ENCODE data around the gene ADCY7. TPM values are rescaled to one million over a fixed set of nuclear protein-coding genes. Genes with fewer than 3 reads are reported as not detected.

ADCY7 gene
- total and polyA plus RNA-seq, 5 experiments from 2014 or later: 60.1 to 135 (median 72.8) TPM

GRCh38 chr16:50276801-50277555, 10.6 kb downstream of the ADCY7 start:
- no peaks in the 10 kb centered on the region for H3K9me3 Mint-ChIP-seq
- H3K27me3 Mint-ChIP-seq: no peaks in the 10 kb centered on the region
- peaks cover 54 to 100% (median 94%) of the 10 kb centered on the region in 4 donors for H3K4me1 Mint-ChIP-seq
- H3K4me3 Mint-ChIP-seq: peak overlapping the region in 9 of 10 donors; percentile 56 to 90 (median 82)
- DNase-seq (no peak), ATAC-seq (no peak)
- H3K27ac Mint-ChIP-seq: peak overlapping the region; percentile 86 to 99 (median 92)
- POLR2A ChIA-PET: interaction anchor here (0.6 to 14.9 kb wide), 3 partner anchors 8 to 312 kb away, joined by 3 to 238 read pairs (median 7); partner anchors contain the start of gene ADCY7
- H3K36me3 Mint-ChIP-seq: peaks cover 0 to 6% (median 0%) of the 10 kb centered on the region in 3 donors

GRCh38 chr16:50278251-50278650, 11.9 kb downstream of the ADCY7 start:
- H3K4me3 Mint-ChIP-seq: peak overlapping the region; percentile 56 to 86 (median 78)
- H3K27me3 Mint-ChIP-seq: no peaks in the 10 kb centered on the region
- no peaks in the 10 kb centered on the region for H3K9me3 Mint-ChIP-seq
- peaks cover 49 to 100% (median 94%) of the 10 kb centered on the region in 4 donors for H3K4me1 Mint-ChIP-seq
- ATAC-seq (no peak), DNase-seq (no peak)
- peaks cover 0 to 6% (median 0%) of the 10 kb centered on the region in 3 donors for H3K36me3 Mint-ChIP-seq
- peak overlapping the region; percentile 86 to 99 (median 92) for H3K27ac Mint-ChIP-seq
- POLR2A ChIA-PET: interaction anchor here (1.1 to 14.9 kb wide), 4 partner anchors 9 to 37 kb away, joined by 3 to 238 read pairs (median 6); partner anchors contain the start of gene ADCY7

GRCh38 chr16:50279504-50279865, 13.1 kb downstream of the ADCY7 start:
- Mint-ChIP-seq H3K27ac (peak overlapping the region in 9 of 10 donors; percentile 35 to 99 (median 87)), H3K9me3 (no peaks in the 10 kb centered on the region), H3K36me3 (peaks cover 0 to 6% (median 0%) of the 10 kb centered on the region in 3 donors), H3K4me1 (peaks cover 48 to 100% (median 94%) of the 10 kb centered on the region in 4 donors), H3K4me3 (peak overlapping the region; percentile 15 to 86 (median 60)), H3K27me3 (no peaks in the 10 kb centered on the region)
- DNase-seq (no peak), ATAC-seq (no peak)
- POLR2A ChIA-PET: interaction anchor here (1.2 to 14.9 kb wide), 3 partner anchors 11 to 20 kb away, joined by 3 to 238 read pairs (median 3); partner anchors contain the start of gene ADCY7

- DNase-seq: no peak
- H3K27me3 Mint-ChIP-seq: no peaks in the 10 kb centered on the region
- H3K36me3 Mint-ChIP-seq: peaks cover 0 to 9% (median 3%) of the 10 kb centered on the region in 3 donors
Observed at GRCh38 chr16:50280932-50281331, 14.6 kb downstream of the ADCY7 start.

GRCh38 chr16:50281391-50282009, 15.1 kb downstream of the ADCY7 start:
- ATAC-seq (no peak), DNase-seq (no peak)
- Mint-ChIP-seq H3K9me3 (no peaks in the 10 kb centered on the region), H3K36me3 (peaks cover 0 to 13% (median 7%) of the 10 kb centered on the region in 3 donors), H3K27me3 (no peaks in the 10 kb centered on the region), H3K27ac (peak overlapping the region; percentile 57 to 97 (median 88)), H3K4me3 (peak overlapping the region; percentile 62 to 88 (median 78)), H3K4me1 (peaks cover 54 to 99% (median 95%) of the 10 kb centered on the region in 4 donors)
- POLR2A ChIA-PET: interaction anchor here (0.8 to 14.9 kb wide), 4 partner anchors 11 to 33 kb away, joined by 3 to 238 read pairs (median 6); partner anchors contain the start of gene ADCY7

More at GRCh38 chr16:50280932-50281331, 14.6 kb downstream of the ADCY7 start:
- peaks cover 52 to 100% (median 95%) of the 10 kb centered on the region in 4 donors for H3K4me1 Mint-ChIP-seq
- peak overlapping the region in 7 of 10 donors; percentile 11 to 99 (median 90) for H3K27ac Mint-ChIP-seq
- peak overlapping the region in 9 of 10 donors; percentile 30 to 86 (median 78) for H3K4me3 Mint-ChIP-seq
- POLR2A ChIA-PET: interaction anchor here (0.8 to 14.9 kb wide), 2 partner anchors 12 kb away, joined by 3 to 238 read pairs; partner anchors contain the start of gene ADCY7
- no peaks in the 10 kb centered on the region for H3K9me3 Mint-ChIP-seq
- no peak for ATAC-seq

- peak overlapping the region; percentile 66 to 97 (median 90) for H3K27ac Mint-ChIP-seq
- H3K36me3 Mint-ChIP-seq: peaks cover 0 to 19% (median 11%) of the 10 kb centered on the region in 3 donors
- peak in 9 of 10 donors; percentile 33 to 73 (median 52) for DNase-seq
- no peaks in the 10 kb centered on the region for H3K27me3 Mint-ChIP-seq
- POLR2A ChIA-PET: interaction anchor here (0.7 to 14.9 kb wide), 5 partner anchors 9 to 130 kb away, joined by 3 to 238 read pairs (median 4); partner anchors contain the start of gene ADCY7
- peak; percentile 58 to 76 for ATAC-seq
- peaks cover 55 to 99% (median 94%) of the 10 kb centered on the region in 4 donors for H3K4me1 Mint-ChIP-seq
- peak overlapping the region; percentile 62 to 88 (median 78) for H3K4me3 Mint-ChIP-seq
- no peaks in the 10 kb centered on the region for H3K9me3 Mint-ChIP-seq
Observed at GRCh38 chr16:50282010-50282538, 15.7 kb downstream of the ADCY7 start.

GRCh38 chr16:50282955-50283631, 16.7 kb downstream of the ADCY7 start:
- Mint-ChIP-seq H3K27ac (peak overlapping the region; percentile 53 to 97 (median 90)), H3K4me3 (peak overlapping the region; percentile 51 to 85 (median 76)), H3K4me1 (peaks cover 49 to 94% (median 87%) of the 10 kb centered on the region in 4 donors), H3K9me3 (no peaks in the 10 kb centered on the region), H3K36me3 (peaks cover 0 to 26% (median 15%) of the 10 kb centered on the region in 3 donors), H3K27me3 (no peaks in the 10 kb centered on the region)
- no peak for DNase-seq
- POLR2A ChIA-PET: interaction anchor here (0.7 to 14.9 kb wide), 5 partner anchors 8 to 32 kb away, joined by 3 to 238 read pairs (median 4); partner anchors contain the start of gene ADCY7
- no peak for ATAC-seq

GRCh38 chr16:50284131-50284911, 18.0 kb downstream of the ADCY7 start:
- no peaks in the 10 kb centered on the region for H3K27me3 Mint-ChIP-seq
- ATAC-seq (peak; percentile 42 to 43), DNase-seq (peak in 3 of 10 donors; percentile 33 to 40 (median 38))
- peaks cover 0 to 38% (median 15%) of the 10 kb centered on the region in 3 donors for H3K36me3 Mint-ChIP-seq
- H3K9me3 Mint-ChIP-seq: no peaks in the 10 kb centered on the region
- POLR2A ChIA-PET: interaction anchor here (1.7 to 14.9 kb wide), 2 partner anchors 13 to 15 kb away, joined by 6 to 238 read pairs; partner anchors contain the start of gene ADCY7
- peak overlapping the region; percentile 59 to 97 (median 90) for H3K27ac Mint-ChIP-seq
- peak overlapping the region; percentile 52 to 85 (median 72) for H3K4me3 Mint-ChIP-seq
- H3K4me1 Mint-ChIP-seq: peaks cover 44 to 90% (median 86%) of the 10 kb centered on the region in 4 donors

GRCh38 chr16:50285406-50286003, 19.2 kb downstream of the ADCY7 start:
- ATAC-seq (no peak), DNase-seq (no peak)
- Mint-ChIP-seq H3K36me3 (peaks cover 0 to 44% (median 15%) of the 10 kb centered on the region in 3 donors), H3K27me3 (no peaks in the 10 kb centered on the region), H3K4me1 (peaks cover 36 to 85% (median 74%) of the 10 kb centered on the region in 4 donors), H3K9me3 (no peaks in the 10 kb centered on the region), H3K27ac (peak overlapping the region; percentile 58 to 97 (median 86)), H3K4me3 (peak overlapping the region in 8 of 10 donors; percentile 3 to 85 (median 62))
- POLR2A ChIA-PET: interaction anchor here (0.6 to 14.9 kb wide), 3 partner anchors 12 to 219 kb away, joined by 6 to 238 read pairs (median 10); partner anchors contain the start of gene ADCY7

GRCh38 chr16:50286681-50287080, 20.3 kb downstream of the ADCY7 start:
- H3K36me3 Mint-ChIP-seq: peaks cover 0 to 49% (median 15%) of the 10 kb centered on the region in 3 donors
- POLR2A ChIA-PET: interaction anchor here (14.9 kb wide), 1 partner anchor 18 kb away, joined by 238 read pairs; the partner anchor contains the start of gene ADCY7
- DNase-seq (no peak), ATAC-seq (no peak)
- no peaks in the 10 kb centered on the region for H3K9me3 Mint-ChIP-seq
- peak overlapping the region in 3 of 10 donors; percentile 9 to 61 (median 43) for H3K4me3 Mint-ChIP-seq
- H3K27me3 Mint-ChIP-seq: no peaks in the 10 kb centered on the region
- H3K27ac Mint-ChIP-seq: peak overlapping the region in 7 of 10 donors; percentile 18 to 83 (median 70)
- peaks cover 31 to 81% (median 65%) of the 10 kb centered on the region in 4 donors for H3K4me1 Mint-ChIP-seq

All from naive thymus-derived CD8-positive, alpha-beta T cell (primary cell).